ENCODE results near the gene MYOF.

- TF ChIP-seq, protein P1, sequence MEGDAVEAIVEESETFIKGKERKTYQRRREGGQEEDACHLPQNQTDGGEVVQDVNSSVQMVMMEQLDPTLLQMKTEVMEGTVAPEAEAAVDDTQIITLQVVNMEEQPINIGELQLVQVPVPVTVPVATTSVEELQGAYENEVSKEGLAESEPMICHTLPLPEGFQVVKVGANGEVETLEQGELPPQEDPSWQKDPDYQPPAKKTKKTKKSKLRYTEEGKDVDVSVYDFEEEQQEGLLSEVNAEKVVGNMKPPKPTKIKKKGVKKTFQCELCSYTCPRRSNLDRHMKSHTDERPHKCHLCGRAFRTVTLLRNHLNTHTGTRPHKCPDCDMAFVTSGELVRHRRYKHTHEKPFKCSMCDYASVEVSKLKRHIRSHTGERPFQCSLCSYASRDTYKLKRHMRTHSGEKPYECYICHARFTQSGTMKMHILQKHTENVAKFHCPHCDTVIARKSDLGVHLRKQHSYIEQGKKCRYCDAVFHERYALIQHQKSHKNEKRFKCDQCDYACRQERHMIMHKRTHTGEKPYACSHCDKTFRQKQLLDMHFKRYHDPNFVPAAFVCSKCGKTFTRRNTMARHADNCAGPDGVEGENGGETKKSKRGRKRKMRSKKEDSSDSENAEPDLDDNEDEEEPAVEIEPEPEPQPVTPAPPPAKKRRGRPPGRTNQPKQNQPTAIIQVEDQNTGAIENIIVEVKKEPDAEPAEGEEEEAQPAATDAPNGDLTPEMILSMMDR (conservative IDR thresholded peaks at IDR 0.05 in 1 of 2, IDR thresholded peaks at IDR 0.05 in 1 of 2; ENCODE audit: extremely low read depth in 1 of 2, insufficient read depth in 1 of 2, low read depth in 1 of 2, low read length in 2 of 2) = peak; percentile 14 to 16
- TF ChIP-seq EZH2 (IDR thresholded peaks at IDR 0.05; ENCODE audit: borderline replicate concordance, low read length) = no peak
Observed at GRCh38 chr10:93415693-93416092, 66.4 kb downstream of the MYOF start.
